Activated CD8-positive, alpha-beta T cell treated with anti-CD3 and anti-CD28 coated beads for 36 hours (primary cell): ENCODE measurements around the gene SLC24A3. TPM values are rescaled to one million over a fixed set of nuclear protein-coding genes. Genes with fewer than 3 reads are reported as not detected.
A peak's percentile ranks its signal among the peaks of the same experiment; 100 is the strongest.

Experiments used
- ATAC-seq: fragments of 200-7000 bp; cut with Tn5 transposase; one replicate; pipeline ENCODE4 v1.10.0; 2021; ENCODE audit warnings: mild to moderate bottlenecking, moderate library complexity
- CTCF ChIA-PET: fragments of 350-600 bp; sonication (Branson Sonifier 250); formaldehyde crosslinking; loops from one replicate; lab custom pipeline; 2021; ENCODE audit warnings: antibody characterized with exemption; lab: Charles Lee
- POLR2A ChIA-PET: fragments of 350-600 bp; sonication (Branson Sonifier 250); formaldehyde crosslinking; loops from one replicate; lab custom pipeline; 2021; ENCODE audit warnings: antibody characterized with exemption; lab: Charles Lee
- DNase-seq: peaks from one replicate; pipeline ENCODE4 v3.0.0-alpha.2; 2020
- H3K27ac Mint-ChIP-seq: one replicate; pipeline ENCODE4 v1.8.0; 2021; ENCODE audit warnings: mild to moderate bottlenecking, mixed read lengths
- H3K27me3 Mint-ChIP-seq: one replicate; pipeline ENCODE4 v1.8.0; 2021; ENCODE audit warnings: mixed read lengths
- H3K36me3 Mint-ChIP-seq: one replicate; pipeline ENCODE4 v1.8.0; 2021; ENCODE audit warnings: low read depth, mixed read lengths
- H3K4me1 Mint-ChIP-seq: one replicate; pipeline ENCODE4 v1.8.0; 2021; ENCODE audit warnings: low read depth, mixed read lengths
- H3K4me3 Mint-ChIP-seq: one replicate; pipeline ENCODE4 v1.8.0; 2021; ENCODE audit warnings: mild to moderate bottlenecking, moderate library complexity, mixed read lengths
- H3K9me3 Mint-ChIP-seq: one replicate; pipeline ENCODE4 v1.8.0; 2021; ENCODE audit warnings: mixed read lengths
- intact Hi-C: fragments of 100-400 bp; cut with micrococcal nuclease; formaldehyde crosslinking; loops from one replicate; pipeline ENCODE4 v1.10.0; 2022
- total RNA-seq, 2 experiments: library from RNA; stranded (reverse); gene quantifications; one replicate each; pipeline ENCODE4 v1.2.3, GENCODE V29; 2021
- TF ChIP-seq, protein P1 (sequence below): fragments of 200-600 bp; IDR thresholded peaks from one replicate; pipeline ENCODE4 v1.8.0; 2022; ENCODE audit warnings: antibody characterized with exemption, mild to moderate bottlenecking

SLC24A3 gene
- total RNA-seq, 2 experiments from 2014 or later = not detected

GRCh38 chr20:19582782-19583181 is 370.3 kb downstream of the SLC24A3 start:
- TF ChIP-seq, protein P1, sequence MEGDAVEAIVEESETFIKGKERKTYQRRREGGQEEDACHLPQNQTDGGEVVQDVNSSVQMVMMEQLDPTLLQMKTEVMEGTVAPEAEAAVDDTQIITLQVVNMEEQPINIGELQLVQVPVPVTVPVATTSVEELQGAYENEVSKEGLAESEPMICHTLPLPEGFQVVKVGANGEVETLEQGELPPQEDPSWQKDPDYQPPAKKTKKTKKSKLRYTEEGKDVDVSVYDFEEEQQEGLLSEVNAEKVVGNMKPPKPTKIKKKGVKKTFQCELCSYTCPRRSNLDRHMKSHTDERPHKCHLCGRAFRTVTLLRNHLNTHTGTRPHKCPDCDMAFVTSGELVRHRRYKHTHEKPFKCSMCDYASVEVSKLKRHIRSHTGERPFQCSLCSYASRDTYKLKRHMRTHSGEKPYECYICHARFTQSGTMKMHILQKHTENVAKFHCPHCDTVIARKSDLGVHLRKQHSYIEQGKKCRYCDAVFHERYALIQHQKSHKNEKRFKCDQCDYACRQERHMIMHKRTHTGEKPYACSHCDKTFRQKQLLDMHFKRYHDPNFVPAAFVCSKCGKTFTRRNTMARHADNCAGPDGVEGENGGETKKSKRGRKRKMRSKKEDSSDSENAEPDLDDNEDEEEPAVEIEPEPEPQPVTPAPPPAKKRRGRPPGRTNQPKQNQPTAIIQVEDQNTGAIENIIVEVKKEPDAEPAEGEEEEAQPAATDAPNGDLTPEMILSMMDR = no peak
- intact Hi-C loops = loop anchor here (10.0 kb wide), 1 partner anchor 378 kb away; no protein-coding TSS in a partner anchor
- H3K27me3 Mint-ChIP-seq = no peaks in the 10 kb centered on the region
- CTCF ChIA-PET = no interaction called here
- H3K4me1 Mint-ChIP-seq = no peaks in the 10 kb centered on the region
- H3K9me3 Mint-ChIP-seq = no peaks in the 10 kb centered on the region
- no peak overlapping the region for H3K27ac Mint-ChIP-seq
- H3K36me3 Mint-ChIP-seq = no peaks in the 10 kb centered on the region
- POLR2A ChIA-PET = no interaction called here
- ATAC-seq (no peak), DNase-seq (no peak)
- H3K4me3 Mint-ChIP-seq = no peak overlapping the region

DNA sequence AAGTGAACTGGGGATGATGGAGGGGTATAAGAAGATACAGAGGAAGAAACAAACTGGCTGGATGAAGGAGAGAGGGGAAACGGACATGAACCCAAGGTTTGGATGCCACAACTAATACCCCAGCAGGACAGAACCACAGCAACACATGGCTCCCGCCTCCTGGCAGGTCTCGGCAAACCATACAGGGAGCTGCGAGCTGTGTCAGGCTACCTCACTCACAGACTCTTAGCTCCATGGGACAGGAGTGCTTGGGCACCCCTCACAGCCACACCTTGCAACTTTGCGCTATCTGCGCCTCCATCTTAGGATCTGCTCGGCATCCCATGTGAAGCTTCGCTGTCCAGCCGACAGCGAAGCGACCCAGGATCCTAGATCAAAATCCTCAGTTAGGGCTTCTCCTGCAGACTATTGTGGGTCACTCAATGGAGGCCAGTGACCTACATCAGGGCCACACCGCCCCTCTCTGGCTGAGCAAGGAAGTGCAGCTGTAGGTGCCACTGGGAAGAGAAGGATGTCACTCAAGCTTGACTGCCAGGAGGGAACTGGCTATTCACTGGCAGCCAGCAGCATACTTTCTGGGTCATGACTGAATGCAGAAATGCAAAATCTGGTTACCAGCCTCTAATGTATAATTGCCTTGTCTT is 371.2 kb downstream of the SLC24A3 start:
- Mint-ChIP-seq H3K4me1 (no peaks in the 10 kb centered on the region), H3K36me3 (no peaks in the 10 kb centered on the region), H3K27ac (no peak overlapping the region), H3K27me3 (no peaks in the 10 kb centered on the region), H3K4me3 (no peak overlapping the region), H3K9me3 (no peaks in the 10 kb centered on the region)
- ATAC-seq (peak; percentile 68), DNase-seq (peak; percentile 74)
- TF ChIP-seq, protein P1 = peak; percentile 57
- POLR2A ChIA-PET = interaction anchor here (0.6 kb wide), 1 partner anchor 59 kb away, joined by 3 read pairs; no protein-coding TSS in a partner anchor
- intact Hi-C loops = loop anchor here (10.0 kb wide), 1 partner anchor 379 kb away; no protein-coding TSS in a partner anchor
- CTCF ChIA-PET = interaction anchor here (0.8 to 2.0 kb wide), 8 partner anchors 11 to 378 kb away, joined by 3 to 21 read pairs (median 3); no protein-coding TSS in a partner anchor

DNA sequence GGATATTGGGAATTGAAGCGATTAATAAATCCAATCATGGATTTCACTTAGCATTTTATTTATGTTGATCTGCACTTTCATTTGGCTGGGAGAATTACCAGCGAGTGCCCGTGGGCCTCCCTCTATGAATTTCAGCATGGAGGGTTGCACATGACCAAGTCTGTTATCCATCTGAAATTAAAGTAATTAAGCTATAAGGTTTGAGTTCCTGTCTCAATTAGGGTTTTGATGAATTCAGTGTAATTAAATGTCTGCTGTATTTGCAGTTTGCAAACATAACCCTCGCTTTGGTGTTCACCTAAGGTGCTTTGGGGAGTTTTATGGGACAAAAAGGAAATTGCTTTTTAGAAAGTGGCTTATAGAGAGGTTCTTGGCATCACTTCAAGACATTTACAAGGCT is 375.8 kb downstream of the SLC24A3 start:
- H3K27me3 Mint-ChIP-seq = no peaks in the 10 kb centered on the region
- H3K4me3 Mint-ChIP-seq = no peak overlapping the region
- H3K36me3 Mint-ChIP-seq = no peaks in the 10 kb centered on the region
- no peaks in the 10 kb centered on the region for H3K4me1 Mint-ChIP-seq
- H3K9me3 Mint-ChIP-seq = no peaks in the 10 kb centered on the region
- TF ChIP-seq, protein P1 = no peak
- ChIA-PET POLR2A (interaction anchor here (1.0 kb wide), 1 partner anchor 8 kb away, joined by 4 read pairs; no protein-coding TSS in a partner anchor), CTCF (interaction anchor here (1.0 to 3.1 kb wide), 2 partner anchors 383 to 956 kb away, joined by 3 to 6 read pairs; no protein-coding TSS in a partner anchor)
- DNase-seq (no peak), ATAC-seq (no peak)
- no peak overlapping the region for H3K27ac Mint-ChIP-seq
- intact Hi-C loops = loop anchor here (10.0 kb wide), 1 partner anchor 383 kb away; no protein-coding TSS in a partner anchor

GRCh38 chr20:19588732-19589131 is 376.3 kb downstream of the SLC24A3 start:
- DNase-seq (no peak), ATAC-seq (no peak)
- Mint-ChIP-seq H3K9me3 (no peaks in the 10 kb centered on the region), H3K27ac (no peak overlapping the region), H3K4me3 (no peak overlapping the region), H3K27me3 (no peaks in the 10 kb centered on the region), H3K4me1 (no peaks in the 10 kb centered on the region), H3K36me3 (no peaks in the 10 kb centered on the region)
- CTCF ChIA-PET = interaction anchor here (3.1 kb wide), 1 partner anchor 383 kb away, joined by 6 read pairs; no protein-coding TSS in a partner anchor
- intact Hi-C loops = loop anchor here (10.0 kb wide), 1 partner anchor 384 kb away; no protein-coding TSS in a partner anchor
- TF ChIP-seq, protein P1 = no peak
- POLR2A ChIA-PET = interaction anchor here (1.0 kb wide), 1 partner anchor 8 kb away, joined by 4 read pairs; no protein-coding TSS in a partner anchor
